SKM-1 treated with dmso at 0.1 percent for 144 hours (cell line): ENCODE results near the gene TANC1.
"Not testable (repeated sequence)": the region's sequence is repeated elsewhere in the genome, so short reads cannot be mapped to it uniquely, and the experiment has no call there.

Experiments used
- DNase-seq: peaks from one replicate; lab custom pipeline; 2025; ENCODE audit not compliant: unreplicated experiment; lab: John Stamatoyannopoulos, UW

Gene TANC1

DNA sequence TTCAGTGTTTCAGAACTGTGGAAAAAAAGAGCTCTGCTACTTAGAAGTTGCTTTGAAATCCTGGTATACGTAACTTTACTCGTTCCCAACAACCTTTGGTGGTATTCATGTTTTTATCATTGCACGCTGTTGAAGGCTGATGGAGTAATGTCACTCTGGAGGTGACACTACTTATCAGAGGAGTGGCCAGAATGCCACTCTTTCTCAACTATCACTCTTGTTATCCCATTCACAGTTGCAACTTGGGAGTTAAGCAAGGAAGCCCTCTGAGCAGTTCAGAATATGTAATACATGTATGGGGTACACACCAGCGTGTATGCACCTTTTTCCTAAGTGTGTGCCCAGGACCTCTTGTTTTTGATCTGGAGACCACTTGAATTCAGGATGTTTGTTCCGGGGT lies 53.6 kb downstream of the TANC1 start:
- no peak for DNase-seq

DNA sequence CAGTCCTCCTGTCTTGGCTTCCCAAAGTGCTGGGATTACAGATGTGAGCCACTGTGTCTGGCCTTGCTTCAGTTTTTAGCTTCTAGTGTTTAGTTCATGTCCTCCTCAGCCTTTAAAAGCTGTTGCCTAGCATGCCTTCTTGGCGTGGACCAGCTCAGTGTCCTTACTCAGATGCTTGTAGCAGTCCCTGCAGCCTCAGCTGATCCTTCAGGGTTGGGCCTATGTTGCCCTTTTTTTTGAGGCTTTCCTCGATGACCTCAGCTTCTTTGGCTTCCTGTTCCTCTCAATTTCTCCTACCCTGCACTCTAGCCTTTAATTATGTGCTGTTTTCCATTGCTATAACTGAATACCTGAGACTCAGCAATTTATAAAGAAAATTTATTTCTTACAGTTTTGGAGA lies 57.7 kb downstream of the TANC1 start:
- no peak for DNase-seq

- no peak for DNase-seq
Observed at GRCh38 chr2:159028776-159029175, 60.3 kb downstream of the TANC1 start.

DNA sequence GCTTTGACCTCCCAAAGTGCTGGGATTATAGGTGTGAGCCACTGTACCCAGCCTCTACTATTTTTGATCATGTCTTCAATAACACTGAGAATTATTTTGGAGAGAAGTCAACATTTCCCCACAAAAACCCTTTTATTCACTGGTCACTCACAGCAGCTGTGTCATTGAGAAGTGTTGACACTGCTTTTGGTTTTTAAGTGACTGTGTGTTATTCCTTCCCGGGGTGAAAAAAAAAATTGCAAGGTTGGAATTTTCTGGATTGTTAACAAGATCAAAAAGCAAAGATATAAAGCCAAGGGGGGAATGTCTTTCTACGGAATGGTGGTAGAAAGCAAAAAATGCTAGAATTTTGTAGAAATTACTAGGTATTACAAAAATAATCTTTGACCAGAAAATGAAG lies 61.5 kb downstream of the TANC1 start:
- no peak for DNase-seq

- no peak for DNase-seq
Observed at GRCh38 chr2:159030674-159031380, 62.4 kb downstream of the TANC1 start.

DNA sequence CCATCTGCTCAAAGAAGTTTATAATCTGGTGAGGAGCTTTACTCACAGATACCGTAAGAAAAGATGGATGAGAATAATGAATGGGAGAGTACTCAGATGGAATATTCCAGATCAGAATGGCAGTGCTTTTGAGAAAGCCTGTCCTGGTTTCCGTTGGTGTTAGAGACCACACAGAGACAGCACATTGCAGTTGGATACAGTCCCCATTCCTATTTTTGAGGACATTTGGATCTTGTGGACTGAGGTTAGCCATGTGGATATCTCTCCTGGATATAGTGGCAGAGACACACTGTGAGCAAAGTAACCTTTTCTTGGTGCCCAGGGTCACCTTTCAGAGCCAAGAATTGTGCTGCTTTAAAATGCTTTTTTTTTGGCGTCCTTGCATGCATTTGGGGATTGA lies 63.7 kb downstream of the TANC1 start:
- no peak for DNase-seq

GRCh38 chr2:159032580-159032979 lies 64.1 kb downstream of the TANC1 start:
- DNase-seq = no peak

GRCh38 chr2:159034713-159035112 lies 66.3 kb downstream of the TANC1 start:
- DNase-seq = no peak

- DNase-seq = no peak
Observed at GRCh38 chr2:159035790-159036411, 67.5 kb downstream of the TANC1 start.

DNA sequence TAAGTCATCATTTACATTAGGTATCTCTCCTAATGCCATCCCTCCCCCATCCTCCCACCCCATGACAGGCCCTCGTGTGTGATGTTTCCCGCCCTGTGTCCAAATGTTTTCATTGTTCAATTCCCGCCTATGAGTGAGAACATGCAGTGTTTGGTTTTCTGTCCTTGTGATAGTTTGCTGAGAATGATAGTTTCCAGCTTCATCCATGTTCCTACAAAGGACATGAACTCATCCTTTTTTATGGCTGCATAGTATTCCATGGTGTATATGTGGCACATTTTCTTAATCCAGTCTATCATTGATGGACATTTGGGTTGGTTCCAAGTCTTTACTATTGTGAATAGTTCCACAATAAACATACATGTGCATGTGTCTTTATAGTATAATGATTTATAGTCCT lies 68.0 kb downstream of the TANC1 start:
- not testable (repeated sequence) for DNase-seq

GRCh38 chr2:159041328-159041727 lies 72.9 kb downstream of the TANC1 start:
- DNase-seq = not testable (repeated sequence)

- DNase-seq = no peak
Observed at GRCh38 chr2:159042115-159042850, 73.8 kb downstream of the TANC1 start.

DNA sequence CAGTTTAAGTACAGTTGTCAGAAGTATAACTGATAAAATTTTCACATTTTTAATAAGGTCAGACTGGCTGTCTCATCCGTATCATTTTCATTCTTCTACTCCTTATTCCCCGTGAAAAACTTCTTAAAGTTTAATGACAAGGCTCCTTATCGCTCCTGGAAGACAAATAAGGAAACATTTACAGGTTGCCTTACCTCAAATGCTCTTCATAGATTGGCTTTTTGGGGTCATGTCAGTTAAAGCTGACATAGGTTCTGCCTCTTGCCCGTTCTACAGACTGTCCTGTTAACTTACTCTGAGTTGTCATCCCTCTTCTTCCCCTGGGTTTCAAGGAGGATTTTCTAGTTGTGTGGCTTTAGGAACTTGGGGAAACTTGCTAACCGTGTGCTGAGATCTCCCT lies 75.3 kb downstream of the TANC1 start:
- DNase-seq = no peak

DNA sequence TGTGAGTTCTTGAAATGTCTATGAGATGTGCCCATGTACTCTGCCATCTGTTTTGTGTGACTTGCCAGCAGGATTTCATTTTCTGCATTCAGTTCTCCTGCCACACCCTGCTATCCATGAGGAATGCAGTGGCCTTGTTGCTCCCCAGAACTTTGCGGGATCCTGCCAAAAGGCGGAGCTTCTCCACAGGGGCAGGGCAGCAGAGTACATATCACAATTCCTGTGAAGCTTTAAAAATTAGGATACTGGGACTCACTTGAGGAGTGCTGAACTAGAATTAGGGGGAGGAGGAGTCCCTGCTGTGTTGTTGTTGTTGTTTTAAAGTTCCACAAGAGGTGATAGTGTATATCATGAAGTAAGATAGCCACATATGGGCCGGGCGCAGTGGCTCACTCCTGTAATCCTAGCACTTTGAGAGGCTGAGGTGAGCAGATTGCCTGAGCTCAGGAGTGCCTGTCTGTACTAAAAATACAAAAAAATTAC lies 76.4 kb downstream of the TANC1 start:
- no peak for DNase-seq

DNA sequence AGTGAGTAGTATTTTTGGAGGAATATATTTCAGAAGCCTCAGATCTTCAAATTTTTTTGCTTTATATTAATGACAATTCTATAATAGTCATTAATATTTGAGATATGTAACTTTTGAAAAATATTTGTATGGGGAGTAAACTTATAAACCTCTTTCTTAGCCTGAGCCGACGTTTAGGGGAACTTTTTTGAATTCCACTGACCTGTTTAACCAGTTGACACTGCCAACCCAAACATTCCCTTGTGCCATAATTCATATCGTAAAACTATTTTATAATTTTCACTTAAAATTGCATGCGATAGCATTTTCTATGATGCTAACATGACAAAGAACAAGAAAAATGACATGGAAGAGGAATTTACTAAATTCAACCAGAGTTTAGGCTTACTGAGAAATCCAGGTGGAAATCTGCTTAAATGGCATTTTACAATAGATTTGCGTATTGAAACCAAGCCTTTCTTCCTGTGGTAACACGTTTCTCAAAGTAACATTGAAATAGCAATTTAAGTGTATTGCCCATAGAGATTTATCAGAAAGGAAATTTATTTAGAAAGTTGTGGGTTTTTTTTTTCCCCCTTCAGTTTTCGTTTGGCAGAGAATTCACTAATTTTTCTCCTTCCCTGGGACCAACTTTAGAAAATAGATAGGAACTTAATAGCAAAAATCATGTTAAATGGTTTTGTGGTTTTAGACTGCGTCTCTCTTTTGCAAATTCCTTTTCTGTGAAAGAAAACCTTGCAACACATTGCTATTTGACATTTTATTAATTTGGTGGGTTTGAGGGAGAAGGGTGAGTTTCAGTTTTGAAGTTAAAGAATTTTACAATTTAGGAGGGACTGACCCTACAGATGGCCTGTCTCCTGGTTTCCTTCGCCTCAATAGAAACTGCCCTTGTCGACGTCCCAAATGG lies 77.4 kb downstream of the TANC1 start:
- no peak for DNase-seq

DNA sequence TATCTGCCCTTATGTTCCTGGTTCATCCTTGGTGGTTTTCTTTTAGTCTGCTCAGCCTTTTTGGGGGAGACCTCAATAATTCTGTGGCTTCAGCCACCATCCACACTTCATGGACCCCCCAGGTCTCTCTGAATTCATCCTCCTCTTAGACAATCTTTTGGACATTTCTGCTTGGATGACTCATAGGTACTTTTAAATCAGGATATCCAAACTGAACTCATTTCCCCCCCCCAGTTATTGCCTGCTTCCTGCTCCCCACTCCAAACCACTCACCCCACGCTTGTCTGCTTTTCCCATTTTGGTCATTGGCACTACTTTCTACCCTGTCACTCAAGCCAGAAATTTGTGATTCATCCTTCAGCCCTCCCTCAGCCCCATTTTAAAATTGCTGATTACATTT lies 78.5 kb downstream of the TANC1 start:
- DNase-seq = no peak

- no peak for DNase-seq
Observed at GRCh38 chr2:159050426-159050825, 82.0 kb downstream of the TANC1 start.

GRCh38 chr2:159051133-159051532 lies 82.7 kb downstream of the TANC1 start:
- DNase-seq = no peak

DNA sequence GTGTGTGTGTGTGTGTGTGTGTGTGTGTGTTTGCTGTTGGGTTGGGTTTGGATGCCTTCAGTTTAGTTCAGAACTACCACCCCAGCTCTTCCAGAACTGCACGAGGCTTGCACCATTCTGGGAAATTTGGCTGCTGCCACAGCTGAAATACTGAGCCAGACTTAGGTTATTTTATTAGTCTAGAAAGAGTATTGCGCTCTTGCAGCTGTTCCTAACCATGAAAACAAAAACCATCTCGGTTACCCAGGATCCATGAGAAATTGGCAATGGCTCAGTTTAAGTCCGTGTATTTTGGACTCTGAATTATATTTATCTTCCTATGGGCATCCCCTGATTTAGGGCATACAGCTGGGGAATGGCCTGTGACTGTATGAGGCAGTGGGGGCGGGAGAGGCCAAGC lies 83.2 kb downstream of the TANC1 start:
- no peak for DNase-seq

GRCh38 chr2:159052157-159052601 lies 83.7 kb downstream of the TANC1 start:
- DNase-seq = no peak
